Smooth muscle cell (in vitro differentiated cells): Measurements from ENCODE around the gene ATP7A. TPM values are rescaled to one million over a fixed set of nuclear protein-coding genes. Genes with fewer than 3 reads are reported as not detected.
A peak's percentile ranks its signal among the peaks of the same experiment; 100 is the strongest.

Experiments
- DNase-seq: peaks from one replicate; lab custom pipeline; 2025; ENCODE audit not compliant: unreplicated experiment; lab: John Stamatoyannopoulos, UW
- H2AFZ ChIP-seq: fragments of 200-600 bp; sonication (generic); 2 replicates; pipeline ENCODE4 v1.6.0; 2016; ENCODE audit warnings: antibody characterized with exemption, low read depth, mild to moderate bottlenecking
- H3F3A ChIP-seq: fragments of 200-600 bp; sonication (generic); 2 replicates; pipeline ENCODE4 v1.6.0; 2017; ENCODE audit warnings: antibody characterized with exemption, low read depth
- H3K27ac ChIP-seq: fragments of 200-600 bp; sonication (generic); 2 replicates; pipeline ENCODE4 v1.5.1; 2016; ENCODE audit warnings: low read depth, mild to moderate bottlenecking
- H3K27me3 ChIP-seq: fragments of 200-600 bp; sonication (generic); 2 replicates; pipeline ENCODE4 v1.6.1; 2016; ENCODE audit warnings: low read depth, mild to moderate bottlenecking
- H3K36me3 ChIP-seq: fragments of 200-600 bp; sonication (generic); 2 replicates; pipeline ENCODE4 v1.5.1; 2016; ENCODE audit warnings: low read depth
- H3K4me1 ChIP-seq: fragments of 200-600 bp; sonication (generic); 2 replicates; pipeline ENCODE4 v1.5.1; 2016; ENCODE audit warnings: low read depth
- H3K4me2 ChIP-seq: fragments of 200-600 bp; sonication (generic); 2 replicates; pipeline ENCODE4 v1.6.0; 2016; ENCODE audit warnings: mild to moderate bottlenecking
- H3K4me3 ChIP-seq: fragments of 200-600 bp; sonication (generic); 2 replicates; pipeline ENCODE4 v1.5.1; 2016; ENCODE audit warnings: mild to moderate bottlenecking
- H3K79me2 ChIP-seq: fragments of 200-600 bp; sonication (generic); 2 replicates; pipeline ENCODE4 v1.6.0; 2016; ENCODE audit warnings: low read depth, mild to moderate bottlenecking
- H3K9ac ChIP-seq: fragments of 200-600 bp; sonication (generic); 2 replicates; pipeline ENCODE4 v1.6.0; 2016; ENCODE audit warnings: low read depth
- H3K9me3 ChIP-seq: fragments of 200-600 bp; sonication (generic); replicated peaks from 2 replicates; pipeline ENCODE4 v1.5.1; 2016; ENCODE audit warnings: low read depth
- H4K20me1 ChIP-seq: fragments of 200-600 bp; sonication (generic); 2 replicates; pipeline ENCODE4 v1.6.0; 2016; ENCODE audit warnings: low read depth
- CTCF ChIP-seq: fragments of 200-600 bp; sonication (generic); IDR thresholded peaks from 2 replicates; pipeline ENCODE4 v1.5.1; 2017; ENCODE audit warnings: borderline replicate concordance, mild to moderate bottlenecking, antibody characterized with exemption; ENCODE audit not compliant: insufficient read depth, poor library complexity, severe bottlenecking
- WGBS: methylation state at CpG from one replicate; pipeline ENCODE4 v1.1.7; 2016; ENCODE audit warnings: low lambda C conversion rate; 5-methylcytosine and 5-hydroxymethylcytosine counted together
- polyA plus RNA-seq: library from polyadenylated mRNA; unstranded; fragments of >200 nt; fragmentation: Nextera tagmentation; extraction: Ambion mirVana; gene quantifications from 2 replicates; pipeline ENCODE4 v1.2.1, GENCODE V29; 2016
- total RNA-seq: library from RNA; depleted of rRNA; stranded (reverse); fragments of >200 nt; gene quantifications from 2 replicates; pipeline ENCODE4 v1.2.3, GENCODE V29; 2014

The ATP7A gene
- total and polyA plus RNA-seq, 2 experiments from 2014 or later: 7.2 to 20.5 TPM

DNA sequence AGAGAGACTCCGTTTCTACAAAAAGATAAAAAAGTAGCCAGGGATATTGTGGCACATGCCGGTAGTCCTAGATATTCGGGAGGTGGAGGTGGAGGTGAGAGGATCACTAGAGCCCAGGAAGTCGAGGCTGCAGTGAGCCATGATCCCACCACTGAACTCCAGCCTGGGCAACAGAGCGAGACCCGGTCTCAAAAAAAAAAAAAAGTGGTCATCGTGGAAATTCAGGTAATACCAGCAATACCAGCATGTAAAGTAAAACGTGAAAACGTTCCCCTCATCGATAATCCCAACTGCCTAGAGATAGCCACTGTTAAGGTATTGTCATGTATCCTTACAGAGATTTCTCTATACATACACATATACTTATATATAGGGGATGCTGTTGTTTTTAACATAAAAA lies 16.8 kb upstream of the ATP7A start:
- peaks cover 56% of the 10 kb centered on the region for H3K79me2 ChIP-seq

DNA sequence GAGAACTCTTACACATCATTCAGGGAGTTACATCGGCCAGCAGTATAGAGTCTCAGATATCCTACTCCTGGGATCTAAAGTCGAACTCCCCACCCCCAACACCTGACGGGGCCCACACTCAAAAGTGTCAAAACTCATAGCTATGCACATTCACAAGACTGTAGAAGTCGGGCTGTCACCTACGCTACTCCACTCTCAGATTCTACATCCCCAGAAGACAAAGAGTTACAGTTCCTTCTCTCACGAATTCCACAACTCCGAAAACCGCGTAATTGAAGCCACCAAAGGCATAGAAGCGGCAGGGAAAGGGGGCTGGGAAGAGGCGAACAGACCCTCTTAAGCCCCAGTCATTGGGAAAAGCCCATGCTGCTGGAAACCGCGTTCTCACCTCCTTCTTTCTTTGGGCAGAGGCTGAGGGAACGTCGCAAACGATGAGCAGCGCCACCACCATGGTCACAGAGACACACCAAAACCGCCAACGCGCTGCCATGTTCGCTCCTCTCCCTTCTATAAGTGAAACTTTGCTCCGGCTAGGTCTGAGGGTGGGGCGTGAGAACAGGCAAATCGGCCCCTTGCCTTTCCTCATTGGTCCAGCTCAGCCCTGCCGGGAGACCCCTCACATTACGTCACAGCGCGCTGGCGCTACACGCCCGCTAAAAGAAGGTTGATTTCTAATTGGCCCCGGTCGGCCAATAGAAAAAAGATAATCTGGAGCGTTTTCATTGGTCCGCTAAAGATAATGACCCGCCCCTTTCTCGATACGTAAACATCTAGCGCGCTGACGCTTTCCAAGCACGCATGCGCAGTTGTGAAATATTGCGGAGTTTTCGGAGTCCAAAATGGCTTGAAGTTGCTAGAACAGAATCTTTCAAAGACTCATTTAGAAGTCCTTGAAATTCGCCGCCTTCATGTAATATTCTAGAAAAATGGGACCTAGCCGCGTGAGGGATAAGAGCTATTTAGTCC lies 15.3 kb upstream of the ATP7A start, which contains the start of gene MAGT1:
MAGT1 (minus strand) TSS at position 515 of the 966 bp plus-strand sequence; CDS start at position 490, 25 bp downstream.
- Histone ChIP-seq H3K79me2 (peaks cover 49% of the 10 kb centered on the region), H3K9me3 (no peaks in the 10 kb centered on the region)

More for the DNA sequence above, 16.8 kb upstream of the ATP7A start:
- H3K9me3 ChIP-seq: no peaks in the 10 kb centered on the region
- H3K36me3 ChIP-seq: no peaks in the 10 kb centered on the region
- 80% methylated on average over 10 of the region's 10 CpGs for WGBS
- H4K20me1 ChIP-seq: peaks cover 16% of the 10 kb centered on the region
- peak overlapping the region; percentile 67 for H3K4me3 ChIP-seq
- H3K9ac ChIP-seq: no peak overlapping the region
- H3K4me2 ChIP-seq: peak overlapping the region; percentile 87
- no peak overlapping the region for H3K27ac ChIP-seq
- no peaks in the 10 kb centered on the region for H3K27me3 ChIP-seq
- H3K4me1 ChIP-seq: peaks cover 9% of the 10 kb centered on the region
- no peak overlapping the region for H2AFZ ChIP-seq
- TF ChIP-seq CTCF: no peak
- DNase-seq: no peak
- no peaks in the 10 kb centered on the region for H3F3A ChIP-seq

DNA sequence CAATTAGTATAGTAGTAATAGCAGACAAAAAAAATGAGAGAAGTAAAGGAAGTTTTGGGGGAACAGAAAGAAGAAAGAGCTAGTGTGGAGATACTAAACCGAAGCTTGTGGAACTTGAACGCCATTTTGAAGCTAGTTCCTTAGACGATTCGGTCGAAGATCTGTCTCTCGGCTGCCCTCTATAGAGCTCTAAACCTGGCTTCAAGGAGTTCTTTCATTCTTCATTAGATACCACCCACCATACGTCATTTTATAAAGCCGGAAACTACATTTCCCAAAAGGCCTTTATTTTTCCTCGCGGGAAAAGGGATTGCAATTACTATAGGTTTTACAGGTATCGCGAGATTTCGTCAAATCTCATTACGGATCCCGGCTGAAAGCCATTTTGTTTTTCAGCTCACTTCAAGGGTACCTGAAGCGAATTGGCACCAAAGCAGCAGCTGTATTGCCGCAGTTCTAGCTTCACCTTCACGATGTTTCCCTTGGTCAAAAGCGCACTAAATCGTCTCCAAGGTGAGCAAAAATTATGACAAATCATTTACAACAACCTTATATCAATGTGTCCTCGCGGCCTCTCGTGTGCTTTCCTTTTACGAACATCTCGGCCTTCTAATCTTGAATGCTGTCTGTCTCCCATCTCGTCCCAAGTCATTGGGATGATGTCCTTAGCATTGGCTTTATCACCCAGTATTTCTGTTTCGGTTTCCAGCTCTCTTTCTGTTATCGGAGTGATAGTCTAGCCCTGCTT lies 11.2 kb upstream of the ATP7A start, which contains the start of gene COX7B:
COX7B (plus strand) TSS at position 388 of the 748 bp plus-strand sequence; CDS start at position 474, 86 bp downstream.
- Histone ChIP-seq H3K79me2 (peaks cover 33% of the 10 kb centered on the region), H3K27me3 (no peaks in the 10 kb centered on the region), H3K4me3 (peak within 1 kb of the TSS; percentile 68), H3K4me2 (peak within 1 kb of the TSS; percentile 78), H3K9ac (peak within 1 kb of the TSS; percentile 87), H2AFZ (peak within 1 kb of the TSS; percentile 75), H3K36me3 (no peaks in the 10 kb centered on the region), H3K4me1 (peaks cover 5% of the 10 kb centered on the region), H3K27ac (peak within 1 kb of the TSS; percentile 88), H3F3A (no peaks in the 10 kb centered on the region), H4K20me1 (peaks cover 3% of the 10 kb centered on the region), H3K9me3 (no peaks in the 10 kb centered on the region)
- TF ChIP-seq CTCF: peak; percentile 25
- DNase-seq: peak; percentile 1
- WGBS: 46% methylated on average over 28 of the region's 28 CpGs

More for the DNA sequence above, 15.3 kb upstream of the ATP7A start, which contains the start of gene MAGT1:
- Histone ChIP-seq H3K36me3 (no peaks in the 10 kb centered on the region), H2AFZ (peak within 1 kb of the TSS; percentile 67), H3K27ac (peak within 1 kb of the TSS; percentile 94), H3K4me1 (peaks cover 9% of the 10 kb centered on the region), H3F3A (no peaks in the 10 kb centered on the region), H3K27me3 (no peaks in the 10 kb centered on the region), H3K4me3 (peak within 1 kb of the TSS; percentile 67), H4K20me1 (peaks cover 16% of the 10 kb centered on the region), H3K9ac (peak within 1 kb of the TSS; percentile 94), H3K4me2 (peak within 1 kb of the TSS; percentile 87)
- 41% methylated on average over 49 of the region's 49 CpGs for WGBS
- DNase-seq: peak; percentile 41
- TF ChIP-seq CTCF: no peak
